AG09309 (cell line): Measurements from ENCODE around the gene AADACL4.
"Not testable (repeated sequence)": the region's sequence is repeated elsewhere in the genome, so short reads cannot be mapped to it uniquely, and the experiment has no call there.

ENCODE experiments used
- DNase-seq: peaks from one replicate; pipeline ENCODE4 v3.0.0-alpha.2; 2010; ENCODE audit warnings: low read depth
- H3K4me3 ChIP-seq: 2 replicates; pipeline ENCODE4 v1.5.1; 2011; ENCODE audit warnings: mild to moderate bottlenecking, low read depth, low read length, moderate library complexity; ENCODE audit not compliant: control insufficient read depth
- CTCF ChIP-seq: IDR thresholded peaks from 2 replicates; pipeline ENCODE4 v1.5.1; 2011; ENCODE audit warnings: mild to moderate bottlenecking, low read depth, low read length, inconsistent platforms; ENCODE audit not compliant: insufficient read depth, control insufficient read depth; ENCODE audit errors: missing control alignments

The AADACL4 gene

GRCh38 chr1:12666141-12666735 is 22.4 kb downstream of the AADACL4 start:
- no peak for DNase-seq
- no peak for TF ChIP-seq CTCF
- H3K4me3 ChIP-seq = no peak overlapping the region

GRCh38 chr1:12669529-12670068 is 25.7 kb downstream of the AADACL4 start:
- no peak overlapping the region for H3K4me3 ChIP-seq
- DNase-seq = no peak
- no peak for TF ChIP-seq CTCF

GRCh38 chr1:12674358-12674757 is 30.5 kb downstream of the AADACL4 start:
- no peak for DNase-seq
- no peak for TF ChIP-seq CTCF
- H3K4me3 ChIP-seq = no peak overlapping the region

GRCh38 chr1:12676122-12676521 is 32.2 kb downstream of the AADACL4 start:
- H3K4me3 ChIP-seq, DNase-seq: not testable (repeated sequence)

- TF ChIP-seq CTCF = no peak
- DNase-seq = no peak
Observed at GRCh38 chr1:12677565-12677964, 33.7 kb downstream of the AADACL4 start.

GRCh38 chr1:12678350-12678749 is 34.5 kb downstream of the AADACL4 start:
- no peak for TF ChIP-seq CTCF
- no peak for DNase-seq
- no peak overlapping the region for H3K4me3 ChIP-seq

More at GRCh38 chr1:12677565-12677964, 33.7 kb downstream of the AADACL4 start:
- H3K4me3 ChIP-seq = no peak overlapping the region

- DNase-seq = no peak
- no peak overlapping the region for H3K4me3 ChIP-seq
- no peak for TF ChIP-seq CTCF
Observed at GRCh38 chr1:12678820-12679219, 34.9 kb downstream of the AADACL4 start.
